ENCODE measurements around the gene SPTAN1.
A peak's percentile ranks its signal among the peaks of the same experiment; 100 is the strongest.
"Not testable (repeated sequence)": the region's sequence is repeated elsewhere in the genome, so short reads cannot be mapped to it uniquely, and the experiment has no call there.

The SPTAN1 gene

GRCh38 chr9:128552153-128552743 lies at the start of gene SPTAN1:
TSS of gene SPTAN1 (plus strand) at chr9:128552587. CDS start at chr9:128566741, 14,154 bp downstream.
- peak; percentile 97 for DNase-seq (ENCODE audit: low spot score)

GRCh38 chr9:128503415-128503825 lies 49.0 kb upstream of the SPTAN1 start:
- not testable (repeated sequence) for DNase-seq (ENCODE audit: low spot score)

GRCh38 chr9:128503870-128504269 lies 48.5 kb upstream of the SPTAN1 start:
- peak; percentile 32 for DNase-seq (ENCODE audit: low spot score)

GRCh38 chr9:128504485-128505413 lies 47.6 kb upstream of the SPTAN1 start, which contains the start of gene GLE1:
TSS of gene GLE1 (plus strand) at chr9:128504719. CDS start at chr9:128504806, 87 bp downstream.
- DNase-seq (ENCODE audit: low spot score): peak; percentile 100

GRCh38 chr9:128505414-128505765 lies 47.0 kb upstream of the SPTAN1 start:
- DNase-seq (ENCODE audit: low spot score): no peak

- not testable (repeated sequence) for DNase-seq (ENCODE audit: low spot score)
Measured at GRCh38 chr9:128505906-128506305, 46.5 kb upstream of the SPTAN1 start.

GRCh38 chr9:128512820-128513219 lies 39.6 kb upstream of the SPTAN1 start:
- DNase-seq (ENCODE audit: low spot score): no peak

- DNase-seq (ENCODE audit: low spot score): no peak
Measured at GRCh38 chr9:128521956-128522355, 30.4 kb upstream of the SPTAN1 start.

- peak; percentile 60 for DNase-seq (ENCODE audit: low spot score)
Measured at GRCh38 chr9:128523199-128523925, 29.0 kb upstream of the SPTAN1 start.

- no peak for DNase-seq (ENCODE audit: low spot score)
Measured at GRCh38 chr9:128526720-128527119, 25.7 kb upstream of the SPTAN1 start.

- no peak for DNase-seq (ENCODE audit: low spot score)
Measured at GRCh38 chr9:128528445-128529160, 23.8 kb upstream of the SPTAN1 start.

GRCh38 chr9:128529191-128529590 lies 23.2 kb upstream of the SPTAN1 start:
- no peak for DNase-seq (ENCODE audit: low spot score)

GRCh38 chr9:128532581-128532980 lies 19.8 kb upstream of the SPTAN1 start:
- no peak for DNase-seq (ENCODE audit: low spot score)

GRCh38 chr9:128540634-128541360 lies 11.6 kb upstream of the SPTAN1 start:
- DNase-seq (ENCODE audit: low spot score): no peak

- no peak for DNase-seq (ENCODE audit: low spot score)
Measured at GRCh38 chr9:128546504-128546903, 5.9 kb upstream of the SPTAN1 start.

GRCh38 chr9:128548876-128549275 lies 3.5 kb upstream of the SPTAN1 start:
- DNase-seq (ENCODE audit: low spot score): no peak

GRCh38 chr9:128550226-128550625 lies 2.2 kb upstream of the SPTAN1 start:
- no peak for DNase-seq (ENCODE audit: low spot score)

GRCh38 chr9:128550770-128551656 lies 1.4 kb upstream of the SPTAN1 start:
- peak; percentile 39 for DNase-seq (ENCODE audit: low spot score)

- DNase-seq (ENCODE audit: low spot score): no peak
Measured at GRCh38 chr9:128551657-128552152, 682 bp upstream of the SPTAN1 start.

Measured in iPS-NIHi11 (cell line).